IgD-negative memory B cell (primary cell): ENCODE data around the gene AOC1. TPM values are rescaled to one million over a fixed set of nuclear protein-coding genes. Genes with fewer than 3 reads are reported as not detected.

Source experiments
- H3K27ac Mint-ChIP-seq, 3 donors: one replicate each; pipeline ENCODE4 v1.8.0; 2020 to 2022; ENCODE audit warnings: mild to moderate bottlenecking in 3 of 3, mixed read lengths in 3 of 3, moderate library complexity in 1 of 3
- H3K27me3 Mint-ChIP-seq: one replicate; pipeline ENCODE4 v1.8.0; 2021; ENCODE audit warnings: mixed read lengths
- H3K36me3 Mint-ChIP-seq: one replicate; pipeline ENCODE4 v1.8.0; 2020; ENCODE audit warnings: mild to moderate bottlenecking, mixed read lengths
- H3K4me1 Mint-ChIP-seq, 3 donors: one replicate each; pipeline ENCODE4 v1.8.0; 2020 to 2022; ENCODE audit warnings: mixed read lengths in 3 of 3, mild to moderate bottlenecking in 1 of 3
- H3K4me3 Mint-ChIP-seq, 4 donors: one replicate each; pipeline ENCODE4 v1.8.0; 2020 to 2022; ENCODE audit warnings: mild to moderate bottlenecking in 4 of 4, mixed read lengths in 4 of 4, moderate library complexity in 3 of 4
- H3K9me3 Mint-ChIP-seq, 3 donors: one replicate each; pipeline ENCODE4 v1.8.0; 2020 to 2021; ENCODE audit warnings: mixed read lengths in 3 of 3, mild to moderate bottlenecking in 1 of 3
- polyA plus RNA-seq: library from polyadenylated mRNA; unstranded; fragments of 300-500 nt; fragmentation: Illumina TruSeq; gene quantifications from one replicate; pipeline ENCODE4 v1.2.3, GENCODE V29; 2021

Gene AOC1
- polyA plus RNA-seq, 1 donor from 2014 or later: 0.11 TPM

DNA sequence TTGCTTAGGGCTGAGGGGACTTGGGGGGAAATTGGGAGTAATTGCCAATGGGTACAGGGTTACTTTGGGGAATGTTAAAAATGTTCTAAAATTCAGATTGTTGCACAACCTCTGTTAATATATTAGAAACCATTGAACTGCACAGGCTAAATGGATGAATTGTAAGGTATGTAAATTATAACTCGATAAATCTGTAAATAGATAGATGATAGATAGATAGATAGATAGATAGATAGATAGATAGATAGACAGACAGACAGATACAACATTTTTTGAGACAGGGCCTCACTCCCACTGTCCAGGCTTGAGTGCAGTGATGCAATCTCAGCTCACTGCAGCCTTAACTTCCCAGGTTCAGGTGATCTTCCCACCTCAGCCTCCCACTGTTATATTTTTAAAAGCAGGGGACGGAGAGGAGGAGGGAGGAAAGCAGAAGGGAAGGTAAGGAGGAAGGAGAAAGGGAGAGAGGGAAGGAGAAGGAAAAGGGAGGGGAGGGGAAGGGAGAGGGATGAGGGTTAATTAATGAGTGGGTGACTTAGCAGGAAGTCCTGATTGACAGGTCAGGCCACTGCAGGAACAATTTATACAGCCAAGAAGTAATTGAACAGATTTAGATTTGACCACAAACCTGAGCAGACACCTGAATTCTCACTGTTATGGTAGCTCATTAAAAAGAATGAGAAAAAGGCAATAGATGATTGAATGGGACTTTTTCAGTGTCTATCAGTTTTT is 38.7 kb downstream of the AOC1 start:
- Mint-ChIP-seq H3K9me3 (peaks cover 11 to 20% (median 12%) of the 10 kb centered on the region in 3 donors), H3K36me3 (peaks cover 10% of the 10 kb centered on the region), H3K4me3 (peak overlapping the region in 2 of 4 donors; percentile 52 to 69), H3K27me3 (peaks cover 5% of the 10 kb centered on the region), H3K4me1 (peaks cover 24 to 26% (median 24%) of the 10 kb centered on the region in 3 donors), H3K27ac (peak overlapping the region in 2 of 3 donors; percentile 54 to 85)

DNA sequence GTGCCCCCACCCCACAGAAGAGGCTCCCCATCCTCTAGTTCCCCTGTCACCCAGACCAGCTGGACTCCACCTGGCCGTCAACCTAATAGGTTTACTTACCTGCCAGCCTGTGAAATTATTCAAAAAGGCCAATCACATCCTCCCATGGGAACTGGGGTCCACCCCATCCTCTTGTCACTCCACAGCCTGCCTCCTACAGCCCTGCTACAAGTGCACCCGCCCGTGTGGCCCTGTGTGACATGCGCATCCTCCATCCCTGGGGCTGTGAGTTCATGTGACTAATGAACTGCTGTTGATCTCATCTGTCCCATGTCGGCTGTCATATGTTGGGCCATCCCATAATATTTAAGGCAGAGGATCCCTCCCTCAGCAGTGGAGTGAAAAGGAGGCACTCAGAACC is 39.4 kb downstream of the AOC1 start:
- Mint-ChIP-seq H3K27me3 (peaks cover 5% of the 10 kb centered on the region), H3K4me3 (peak overlapping the region in 2 of 4 donors; percentile 57 to 60), H3K27ac (peak overlapping the region; percentile 54 to 85 (median 67)), H3K36me3 (peaks cover 10% of the 10 kb centered on the region), H3K9me3 (peaks cover 11 to 17% (median 11%) of the 10 kb centered on the region in 3 donors), H3K4me1 (peaks cover 28 to 33% (median 31%) of the 10 kb centered on the region in 3 donors)

DNA sequence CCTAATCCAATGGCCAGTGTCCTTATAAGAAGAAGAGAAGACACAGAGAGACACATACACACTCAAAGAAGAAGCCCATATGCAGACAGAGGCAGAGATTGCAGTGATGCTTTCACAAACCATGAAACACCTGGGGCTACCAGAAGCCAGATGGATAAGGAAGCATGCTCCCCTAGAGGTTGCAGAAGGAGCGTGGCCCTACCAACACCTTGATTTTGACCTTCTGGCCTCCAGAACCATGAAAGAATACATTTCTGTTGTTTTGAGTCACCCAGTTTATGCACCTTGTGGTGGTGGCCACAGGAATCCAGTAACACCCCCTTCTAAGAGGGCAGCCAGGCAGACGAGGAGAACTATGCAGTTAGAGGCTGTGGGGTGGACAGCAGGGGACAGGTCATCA is 43.5 kb downstream of the AOC1 start:
- Mint-ChIP-seq H3K36me3 (peaks cover 10% of the 10 kb centered on the region), H3K4me1 (peaks cover 42 to 59% (median 45%) of the 10 kb centered on the region in 3 donors), H3K27ac (peak overlapping the region in 2 of 3 donors; percentile 90 to 91), H3K27me3 (peaks cover 5% of the 10 kb centered on the region), H3K9me3 (peaks cover 6 to 13% (median 8%) of the 10 kb centered on the region in 3 donors), H3K4me3 (peak overlapping the region in 3 of 4 donors; percentile 56 to 92 (median 81))

DNA sequence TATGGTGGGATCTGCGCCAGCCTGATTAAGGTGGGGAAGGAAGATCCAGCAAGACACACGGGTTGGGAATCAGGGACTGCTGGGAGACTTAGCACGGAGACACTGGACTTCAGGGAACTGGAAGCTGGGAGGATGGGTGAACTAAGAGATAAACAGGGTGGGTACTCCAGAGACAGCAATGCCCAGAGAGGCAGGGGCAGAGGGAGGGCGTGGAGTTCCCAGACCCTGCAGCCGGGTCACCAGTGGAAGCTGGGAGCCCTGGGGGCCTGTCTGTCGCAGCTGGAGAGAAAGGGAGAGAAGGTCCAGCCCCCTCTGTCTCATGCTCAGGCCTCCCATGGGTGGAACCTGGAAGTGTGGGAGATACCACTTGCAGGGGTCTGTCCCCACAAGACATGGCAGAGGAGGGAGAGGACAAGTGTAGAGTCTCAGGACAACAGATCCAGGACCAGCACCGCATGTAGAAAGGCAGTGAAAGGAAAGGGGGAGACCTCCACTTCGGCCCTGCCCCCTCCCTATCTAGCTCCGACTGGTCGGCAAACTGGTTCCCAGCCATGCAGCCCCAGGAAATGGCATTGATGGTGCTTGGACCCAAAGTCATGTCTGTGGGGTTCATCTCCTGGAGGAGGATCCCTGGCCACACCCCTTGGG is 44.4 kb downstream of the AOC1 start:
- peak overlapping the region; percentile 87 to 94 (median 91) for H3K27ac Mint-ChIP-seq
- H3K27me3 Mint-ChIP-seq: peaks cover 8% of the 10 kb centered on the region

DNA sequence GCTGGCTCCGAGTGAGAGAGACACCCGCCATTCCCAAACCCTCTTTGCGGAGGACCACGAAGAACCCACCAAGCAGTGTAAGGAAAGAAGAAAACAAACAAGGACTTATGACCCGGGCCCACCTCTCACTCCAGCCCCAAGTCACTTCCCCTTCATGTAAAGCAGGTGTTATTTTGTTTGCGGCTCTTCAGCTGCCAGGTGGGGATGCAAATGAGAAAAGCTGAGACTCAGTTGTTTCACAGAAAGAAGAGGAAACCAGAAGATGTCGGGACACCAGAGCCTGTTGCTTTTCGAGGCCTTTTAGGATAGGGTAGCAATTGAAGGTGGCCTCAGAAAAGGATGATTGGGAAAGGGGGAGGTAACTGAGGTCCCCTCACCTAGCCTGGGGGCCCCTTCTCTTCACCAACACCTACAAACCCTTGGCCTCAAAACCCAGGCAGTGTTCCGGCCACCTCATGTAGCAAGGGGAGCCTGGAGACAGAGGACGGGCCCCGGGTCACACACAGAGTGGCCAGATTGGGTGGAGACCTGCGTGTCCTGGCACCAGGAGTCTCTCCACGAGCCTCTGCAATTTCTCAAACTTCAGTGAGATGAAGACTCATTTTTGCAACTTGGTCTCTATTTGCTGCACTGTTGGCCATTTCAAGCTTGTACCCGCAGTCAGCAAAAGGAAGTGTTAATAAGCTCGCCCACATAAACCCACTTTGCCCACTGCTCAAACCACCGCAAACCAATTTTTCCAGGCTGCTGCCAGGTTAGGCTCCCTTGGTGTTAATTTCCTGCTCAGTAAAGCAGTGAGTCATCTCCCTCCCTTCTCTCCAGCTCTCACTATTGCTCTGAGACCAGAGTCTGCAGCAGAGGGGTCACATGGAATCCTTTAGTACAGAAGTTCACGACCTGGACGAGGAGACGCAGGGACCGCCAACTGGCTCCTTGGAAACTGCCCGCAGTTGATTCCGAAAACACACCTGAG is 45.5 kb downstream of the AOC1 start:
- peaks cover 32 to 56% (median 44%) of the 10 kb centered on the region in 3 donors for H3K4me1 Mint-ChIP-seq
- H3K27ac Mint-ChIP-seq: peak overlapping the region; percentile 87 to 94 (median 91)
- H3K27me3 Mint-ChIP-seq: peaks cover 10% of the 10 kb centered on the region
- peaks cover 6 to 13% (median 8%) of the 10 kb centered on the region in 3 donors for H3K9me3 Mint-ChIP-seq
- H3K36me3 Mint-ChIP-seq: peaks cover 10% of the 10 kb centered on the region
- H3K4me3 Mint-ChIP-seq: peak overlapping the region; percentile 77 to 93 (median 84)

More for the DNA sequence above, 44.4 kb downstream of the AOC1 start:
- Mint-ChIP-seq H3K4me3 (peak overlapping the region in 3 of 4 donors; percentile 77 to 93 (median 92)), H3K4me1 (peaks cover 35 to 59% (median 45%) of the 10 kb centered on the region in 3 donors), H3K36me3 (peaks cover 12% of the 10 kb centered on the region), H3K9me3 (peaks cover 6 to 13% (median 8%) of the 10 kb centered on the region in 3 donors)

DNA sequence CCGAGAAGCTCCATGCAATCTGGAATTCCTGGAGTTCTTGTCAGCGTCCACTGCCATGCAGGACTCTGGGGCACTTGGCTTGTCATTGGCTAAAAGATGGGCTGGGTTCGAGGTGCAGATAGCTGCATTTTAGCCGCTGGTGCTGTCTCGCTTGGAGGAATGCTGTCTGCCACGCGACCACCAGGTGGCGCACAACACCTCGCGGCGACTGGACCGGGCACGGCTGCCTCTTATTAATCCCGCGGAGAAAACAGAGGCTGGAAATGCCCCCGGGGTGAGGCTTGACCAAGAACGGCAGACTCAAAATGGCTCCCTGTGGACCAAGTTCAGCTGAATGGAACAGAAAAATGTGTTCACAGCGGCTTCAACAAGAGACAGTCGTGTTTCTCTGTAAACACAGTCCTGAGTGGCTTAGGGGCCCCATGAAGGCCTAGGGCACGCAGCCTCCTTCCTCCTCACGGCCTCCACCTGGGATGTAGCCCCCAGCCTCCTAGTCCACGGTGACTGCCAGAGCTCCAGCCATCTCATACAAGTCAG is 46.2 kb downstream of the AOC1 start:
- Mint-ChIP-seq H3K4me1 (peaks cover 33 to 55% (median 44%) of the 10 kb centered on the region in 3 donors), H3K27ac (peak overlapping the region; percentile 87 to 94 (median 91)), H3K27me3 (peaks cover 11% of the 10 kb centered on the region), H3K9me3 (peaks cover 4 to 8% (median 6%) of the 10 kb centered on the region in 3 donors), H3K36me3 (peaks cover 10% of the 10 kb centered on the region), H3K4me3 (peak overlapping the region; percentile 77 to 93 (median 84))

DNA sequence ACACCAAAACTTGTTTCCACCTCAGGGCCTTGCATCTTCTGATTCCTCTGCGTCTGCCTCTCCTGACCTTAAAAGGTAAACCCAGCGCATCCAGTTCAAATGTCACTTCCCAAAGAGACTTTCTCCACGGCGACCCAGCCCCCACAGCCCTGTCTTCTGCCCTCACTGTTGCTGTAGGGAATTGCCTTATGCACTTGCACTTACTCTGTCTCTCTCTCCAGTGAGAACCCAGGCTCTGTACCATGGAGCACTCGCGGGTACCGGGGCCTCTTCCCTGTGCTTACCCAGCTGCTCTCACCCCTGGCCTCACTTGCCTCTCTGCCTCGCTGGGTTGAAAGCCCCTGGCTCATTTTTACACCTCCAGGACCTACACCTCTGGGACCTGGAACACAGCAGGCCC is 48.4 kb downstream of the AOC1 start:
- H3K4me3 Mint-ChIP-seq: peak overlapping the region in 1 of 4 donors; percentile 33
- H3K9me3 Mint-ChIP-seq: peaks cover 0 to 2% (median 2%) of the 10 kb centered on the region in 3 donors
- peaks cover 5% of the 10 kb centered on the region for H3K36me3 Mint-ChIP-seq
- peaks cover 37 to 58% (median 46%) of the 10 kb centered on the region in 3 donors for H3K4me1 Mint-ChIP-seq
- H3K27ac Mint-ChIP-seq: peak overlapping the region in 1 of 3 donors; percentile 81
- peaks cover 16% of the 10 kb centered on the region for H3K27me3 Mint-ChIP-seq

DNA sequence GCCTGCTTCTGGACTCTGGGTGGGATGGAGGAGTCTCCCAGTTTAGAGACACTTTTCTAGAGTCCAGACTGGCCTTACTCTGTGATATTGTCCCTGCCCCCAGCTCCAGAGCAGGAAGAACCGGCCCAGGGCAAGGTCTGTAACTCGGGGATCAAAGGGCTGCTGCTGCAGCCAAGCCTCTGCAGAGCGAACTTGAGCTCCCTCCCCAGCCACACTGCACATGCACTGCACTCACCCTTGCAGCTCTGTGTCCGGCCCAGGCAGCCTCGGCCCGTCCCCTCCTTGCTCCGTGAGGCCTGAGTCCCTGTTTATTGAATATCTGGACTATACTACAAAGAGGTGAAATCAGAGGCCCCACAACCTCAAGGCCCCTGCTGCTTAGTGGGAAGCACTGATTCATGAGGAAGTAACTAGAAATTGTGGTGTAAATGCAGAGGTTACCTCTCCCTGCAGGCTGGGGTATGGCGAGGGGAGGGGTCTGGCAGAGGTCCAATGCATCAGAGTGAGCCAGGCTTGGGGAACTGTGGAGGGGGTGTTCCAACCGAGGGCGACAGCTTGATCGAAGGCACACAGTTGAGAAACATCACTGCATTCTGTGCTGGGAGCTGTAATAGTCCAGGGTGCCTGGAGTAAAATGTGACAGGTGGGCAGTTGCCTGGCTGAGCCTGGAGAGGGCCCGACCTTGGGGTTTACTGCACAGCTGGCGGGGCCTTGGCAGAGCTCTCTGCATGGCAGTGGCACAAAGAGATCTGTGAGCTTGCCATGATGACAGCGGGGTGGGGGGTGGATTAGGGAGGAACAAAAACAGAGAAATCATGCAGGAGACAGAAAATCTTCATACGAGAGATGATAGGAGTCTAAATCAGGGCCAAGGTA is 49.1 kb downstream of the AOC1 start:
- Mint-ChIP-seq H3K36me3 (peaks cover 5% of the 10 kb centered on the region), H3K27me3 (peaks cover 22% of the 10 kb centered on the region), H3K4me3 (peak overlapping the region in 2 of 4 donors; percentile 34 to 65), H3K9me3 (peaks cover 0 to 2% (median 0%) of the 10 kb centered on the region in 3 donors), H3K4me1 (peaks cover 30 to 51% (median 39%) of the 10 kb centered on the region in 3 donors), H3K27ac (no peak overlapping the region)

DNA sequence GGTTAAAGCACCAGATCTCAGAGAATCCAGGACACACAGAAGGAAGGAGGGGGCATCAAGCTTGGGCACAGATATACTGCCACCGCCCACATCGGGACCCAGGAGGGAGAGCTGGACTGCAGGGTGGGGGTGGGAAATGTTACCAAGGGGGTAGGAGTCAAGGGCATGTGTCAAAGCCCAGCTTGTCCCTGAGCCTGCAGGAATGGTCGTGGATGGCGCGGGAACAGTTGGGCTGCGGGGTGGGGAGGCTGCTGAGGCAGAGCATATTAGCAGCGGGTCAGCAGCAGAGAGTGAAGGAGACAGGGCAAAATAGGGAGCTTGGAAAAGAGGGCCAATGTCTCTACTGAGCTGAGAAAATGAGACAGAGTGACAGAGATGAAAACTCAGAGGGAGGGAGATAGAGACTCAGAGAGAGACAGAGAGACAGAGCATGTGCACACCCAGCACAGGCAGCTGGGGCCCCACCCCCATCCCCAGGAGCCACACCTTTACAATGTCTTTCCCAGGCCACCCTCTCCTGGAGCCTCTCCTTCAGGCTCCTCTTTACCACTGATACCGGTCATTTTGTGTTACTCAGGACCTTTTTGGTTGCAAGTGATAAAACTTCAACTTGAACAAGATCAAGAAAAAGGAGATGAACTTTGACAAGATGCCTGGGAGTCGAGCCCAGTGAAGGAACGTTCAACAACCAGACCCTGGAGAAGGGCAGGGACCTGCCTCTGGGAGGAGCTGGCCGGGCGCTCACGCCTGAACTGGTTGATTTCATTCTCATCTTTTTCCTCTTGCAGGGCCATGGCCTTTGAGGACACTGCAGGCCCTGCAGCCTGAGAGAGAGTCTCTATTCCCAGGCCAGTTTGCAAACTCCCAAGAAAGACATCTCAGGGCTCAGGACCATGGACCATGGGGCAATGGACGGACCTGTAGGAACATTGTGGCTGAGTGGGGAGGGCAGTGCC is 50.0 kb downstream of the AOC1 start:
- H3K27ac Mint-ChIP-seq: no peak overlapping the region
- H3K4me3 Mint-ChIP-seq: peak overlapping the region in 1 of 4 donors; percentile 42
- H3K4me1 Mint-ChIP-seq: peaks cover 24 to 41% (median 33%) of the 10 kb centered on the region in 3 donors
- peaks cover 5% of the 10 kb centered on the region for H3K36me3 Mint-ChIP-seq
- peaks cover 26% of the 10 kb centered on the region for H3K27me3 Mint-ChIP-seq
- peaks cover 0 to 2% (median 0%) of the 10 kb centered on the region in 3 donors for H3K9me3 Mint-ChIP-seq

DNA sequence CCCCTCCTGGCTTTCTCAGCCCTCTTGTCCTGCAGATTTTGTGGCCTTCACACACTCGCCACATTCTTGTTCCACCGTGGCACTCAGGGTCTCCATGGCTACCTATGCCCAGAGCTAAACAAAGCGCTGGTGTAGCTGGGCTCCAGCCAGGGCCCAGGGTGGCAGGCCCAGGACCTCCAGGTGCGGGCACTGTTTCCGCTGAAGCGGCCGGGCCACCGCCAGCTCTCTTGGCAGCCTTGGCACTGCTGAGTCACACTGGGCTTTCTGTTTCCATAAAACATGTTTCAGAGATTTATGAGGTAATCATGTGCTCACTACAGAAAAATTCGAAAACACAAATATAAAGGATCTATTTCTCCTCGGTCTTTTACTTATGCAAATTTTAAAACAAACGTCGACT is 51.3 kb downstream of the AOC1 start:
- peaks cover 32% of the 10 kb centered on the region for H3K27me3 Mint-ChIP-seq
- peaks cover 5% of the 10 kb centered on the region for H3K36me3 Mint-ChIP-seq
- H3K27ac Mint-ChIP-seq: peak overlapping the region in 1 of 3 donors; percentile 10
- H3K4me3 Mint-ChIP-seq: peak overlapping the region in 1 of 4 donors; percentile 14
- peaks cover 14 to 29% (median 25%) of the 10 kb centered on the region in 3 donors for H3K4me1 Mint-ChIP-seq
- peaks cover 0 to 2% (median 0%) of the 10 kb centered on the region in 3 donors for H3K9me3 Mint-ChIP-seq

DNA sequence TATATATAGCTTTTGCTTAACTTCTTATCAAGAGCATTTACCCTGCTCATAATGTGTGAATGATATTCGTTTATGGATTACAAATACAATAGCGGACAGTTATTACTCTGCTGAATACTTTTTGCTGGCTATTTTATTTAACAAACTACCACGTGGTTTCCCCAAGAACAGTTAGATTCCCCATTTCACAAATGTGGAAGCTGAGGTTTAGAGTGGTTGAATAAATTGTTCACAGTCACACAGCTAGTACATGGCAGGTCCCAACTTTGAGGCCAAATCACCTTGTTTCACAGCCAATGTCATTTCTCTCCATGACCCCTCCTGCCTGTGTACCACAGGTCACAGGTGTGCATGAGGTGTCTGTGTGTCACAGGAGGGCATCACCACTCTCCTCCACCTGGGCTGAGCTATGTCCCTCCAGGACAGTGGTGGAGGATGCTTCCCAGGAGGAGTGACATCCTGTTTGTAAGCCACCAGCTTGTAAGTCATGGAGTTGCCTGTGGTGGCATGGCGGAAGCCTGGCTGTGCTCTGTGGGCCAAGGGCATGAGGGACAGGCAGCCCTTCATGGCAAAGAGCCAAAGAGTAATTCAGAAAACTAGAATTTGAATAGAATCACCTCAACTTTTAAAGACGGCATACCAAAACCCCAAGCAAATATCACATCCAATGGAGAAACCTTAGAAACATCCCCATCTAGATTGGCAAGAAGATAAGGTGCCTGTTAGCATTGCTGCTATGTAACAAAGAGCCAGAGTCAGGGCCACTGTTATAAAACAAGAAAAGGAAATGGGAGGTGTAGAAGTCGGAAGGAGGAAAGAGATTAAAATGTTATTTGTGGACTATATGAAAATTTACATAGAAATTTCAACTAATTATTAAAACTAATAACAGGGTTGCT is 51.9 kb downstream of the AOC1 start:
- Mint-ChIP-seq H3K27me3 (peaks cover 34% of the 10 kb centered on the region), H3K9me3 (peaks cover 0 to 2% (median 0%) of the 10 kb centered on the region in 3 donors)

More for the DNA sequence above, 51.9 kb downstream of the AOC1 start:
- Mint-ChIP-seq H3K36me3 (peaks cover 5% of the 10 kb centered on the region), H3K27ac (peak overlapping the region in 1 of 3 donors; percentile 10), H3K4me3 (peak overlapping the region in 2 of 4 donors; percentile 14 to 50), H3K4me1 (peaks cover 15 to 30% (median 24%) of the 10 kb centered on the region in 3 donors)
